ENCODE results near the gene SIT1. TPM values are rescaled to one million over a fixed set of nuclear protein-coding genes. Genes with fewer than 3 reads are reported as not detected.

SIT1 gene
- polyA plus RNA-seq, 3 donors = 0.27 to 0.36 TPM; not detected in 1

- 96% methylated on average over 3 of the region's 13 CpGs for WGBS (ENCODE audit: insufficient coverage)
- H3K27ac Mint-ChIP-seq = peak overlapping the region in 1 of 7 donors; percentile 20
- H2AFZ ChIP-seq (ENCODE audit: insufficient read depth, low read depth, low read length, poor library complexity, severe bottlenecking) = no peak overlapping the region
- TF ChIP-seq, protein P1, sequence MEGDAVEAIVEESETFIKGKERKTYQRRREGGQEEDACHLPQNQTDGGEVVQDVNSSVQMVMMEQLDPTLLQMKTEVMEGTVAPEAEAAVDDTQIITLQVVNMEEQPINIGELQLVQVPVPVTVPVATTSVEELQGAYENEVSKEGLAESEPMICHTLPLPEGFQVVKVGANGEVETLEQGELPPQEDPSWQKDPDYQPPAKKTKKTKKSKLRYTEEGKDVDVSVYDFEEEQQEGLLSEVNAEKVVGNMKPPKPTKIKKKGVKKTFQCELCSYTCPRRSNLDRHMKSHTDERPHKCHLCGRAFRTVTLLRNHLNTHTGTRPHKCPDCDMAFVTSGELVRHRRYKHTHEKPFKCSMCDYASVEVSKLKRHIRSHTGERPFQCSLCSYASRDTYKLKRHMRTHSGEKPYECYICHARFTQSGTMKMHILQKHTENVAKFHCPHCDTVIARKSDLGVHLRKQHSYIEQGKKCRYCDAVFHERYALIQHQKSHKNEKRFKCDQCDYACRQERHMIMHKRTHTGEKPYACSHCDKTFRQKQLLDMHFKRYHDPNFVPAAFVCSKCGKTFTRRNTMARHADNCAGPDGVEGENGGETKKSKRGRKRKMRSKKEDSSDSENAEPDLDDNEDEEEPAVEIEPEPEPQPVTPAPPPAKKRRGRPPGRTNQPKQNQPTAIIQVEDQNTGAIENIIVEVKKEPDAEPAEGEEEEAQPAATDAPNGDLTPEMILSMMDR (IDR thresholded peaks at IDR 0.05) = no peak
- peaks cover 11 to 13% of the 10 kb centered on the region in 2 donors for H3K36me3 ChIP-seq (replicated peaks in 1 of 2; ENCODE audit: control insufficient read depth in 1 of 2, insufficient read depth in 2 of 2, low read length in 2 of 2)
- H3K4me3 Mint-ChIP-seq = no peak overlapping the region
- intact Hi-C loops (cut with micrococcal nuclease) = loop anchor here in 1 of 2 donors (10.0 kb wide), 1 partner anchor 47 kb away; no protein-coding TSS in a partner anchor
- peaks cover 14% of the 10 kb centered on the region for H4K20me1 ChIP-seq (ENCODE audit: insufficient read depth, low read length)
- no peaks in the 10 kb centered on the region for H3K36me3 Mint-ChIP-seq
- no peaks in the 10 kb centered on the region for H3K9me3 ChIP-seq (replicated peaks in 1 of 2; ENCODE audit: control insufficient read depth in 1 of 2, insufficient read depth in 1 of 2, low read length in 2 of 2)
- H3K9me3 Mint-ChIP-seq = peaks cover 0 to 3% (median 0%) of the 10 kb centered on the region in 7 donors
- no peak overlapping the region for H3K9ac ChIP-seq (ENCODE audit: insufficient read depth, low read length, poor library complexity, severe bottlenecking)
- no peaks in the 10 kb centered on the region for H3K79me2 ChIP-seq (ENCODE audit: insufficient read depth, low read length)
- peaks cover 10% of the 10 kb centered on the region for H3K4me1 Mint-ChIP-seq
- H3K4me1 ChIP-seq (ENCODE audit: control insufficient read depth in 1 of 2, insufficient read depth in 2 of 2, low read length in 2 of 2) = peaks cover 14 to 21% of the 10 kb centered on the region in 2 donors
- H3K27me3 Mint-ChIP-seq (ENCODE audit: low read depth in 3 of 3) = peaks cover 4 to 25% (median 6%) of the 10 kb centered on the region in 3 donors
- peaks cover 0 to 15% of the 10 kb centered on the region in 2 donors for H3K27me3 ChIP-seq (ENCODE audit: control insufficient read depth in 2 of 2, insufficient read depth in 2 of 2, low read length in 2 of 2)
- no peak for DNase-seq
- H3K27ac ChIP-seq (ENCODE audit: low read depth in 1 of 2, low read length in 2 of 2) = no peak overlapping the region
- H3K4me3 ChIP-seq (replicated peaks in 1 of 3; ENCODE audit: low read depth in 2 of 3, low read length in 3 of 3) = no peak overlapping the region
- peak overlapping the region; percentile 90 for H3K4me2 ChIP-seq (replicated peaks; ENCODE audit: extremely low read depth, low read length, poor library complexity, severe bottlenecking)
These were observed 41.1 kb upstream of the SIT1 start for GRCh38 chr9:35691757-35692301.

- Histone ChIP-seq H3K4me3 (replicated peaks in 1 of 3; ENCODE audit: low read depth in 2 of 3, low read length in 3 of 3) (peak overlapping the region; percentile 86 to 93 (median 90)), H3K79me2 (ENCODE audit: insufficient read depth, low read length) (no peaks in the 10 kb centered on the region), H3K36me3 (replicated peaks in 1 of 2; ENCODE audit: control insufficient read depth in 1 of 2, insufficient read depth in 2 of 2, low read length in 2 of 2) (peaks cover 6 to 7% of the 10 kb centered on the region in 2 donors), H3K27me3 (ENCODE audit: control insufficient read depth in 2 of 2, insufficient read depth in 2 of 2, low read length in 2 of 2) (peaks cover 0 to 15% of the 10 kb centered on the region in 2 donors), H3K4me2 (replicated peaks; ENCODE audit: extremely low read depth, low read length, poor library complexity, severe bottlenecking) (peak overlapping the region; percentile 90), H3K9ac (ENCODE audit: insufficient read depth, low read length, poor library complexity, severe bottlenecking) (peak overlapping the region; percentile 75), H2AFZ (ENCODE audit: insufficient read depth, low read depth, low read length, poor library complexity, severe bottlenecking) (peak overlapping the region; percentile 94), H3K27ac (ENCODE audit: low read depth in 1 of 2, low read length in 2 of 2) (peak overlapping the region in 1 of 2 donors; percentile 36), H3K4me1 (ENCODE audit: control insufficient read depth in 1 of 2, insufficient read depth in 2 of 2, low read length in 2 of 2) (peaks cover 14 to 21% of the 10 kb centered on the region in 2 donors), H3K9me3 (replicated peaks in 1 of 2; ENCODE audit: control insufficient read depth in 1 of 2, insufficient read depth in 1 of 2, low read length in 2 of 2) (no peaks in the 10 kb centered on the region), H4K20me1 (ENCODE audit: insufficient read depth, low read length) (peaks cover 8% of the 10 kb centered on the region)
- WGBS (ENCODE audit: insufficient coverage) = 8% methylated on average over 10 of the region's 10 CpGs
- DNase-seq = peak in 2 of 3 donors; percentile 31 to 43
- peaks cover 10% of the 10 kb centered on the region for H3K4me1 Mint-ChIP-seq
- peak overlapping the region in 6 of 7 donors; percentile 38 to 77 (median 62) for H3K27ac Mint-ChIP-seq
- H3K4me3 Mint-ChIP-seq = peak overlapping the region; percentile 88 to 91
- peaks cover 4 to 25% (median 6%) of the 10 kb centered on the region in 3 donors for H3K27me3 Mint-ChIP-seq (ENCODE audit: low read depth in 3 of 3)
- TF ChIP-seq, protein P1 (IDR thresholded peaks at IDR 0.05) = no peak
- H3K9me3 Mint-ChIP-seq = peaks cover 0 to 3% (median 0%) of the 10 kb centered on the region in 7 donors
- no peaks in the 10 kb centered on the region for H3K36me3 Mint-ChIP-seq
- intact Hi-C loops (cut with micrococcal nuclease) = loop anchor here in 1 of 2 donors (10.0 kb wide), 1 partner anchor 46 kb away; no protein-coding TSS in a partner anchor
These were observed 40.6 kb upstream of the SIT1 start for GRCh38 chr9:35691334-35691650.
